ENCODE data around the gene PABPN1.

Gene PABPN1

GRCh38 chr14:23353433-23353780 lies 32.1 kb downstream of the PABPN1 start:
- no peak for TF ChIP-seq CTCF (conservative IDR thresholded peaks at IDR 0.05)
- no peak overlapping the region; the same call in 1 of the 2 replicates for H3K27ac ChIP-seq

GRCh38 chr14:23354990-23355389 lies 33.7 kb downstream of the PABPN1 start:
- no peak for TF ChIP-seq CTCF (conservative IDR thresholded peaks at IDR 0.05)
- no peak overlapping the region for H3K27ac ChIP-seq

GRCh38 chr14:23355871-23356435 lies 34.7 kb downstream of the PABPN1 start:
- TF ChIP-seq CTCF (conservative IDR thresholded peaks at IDR 0.05), result no peak
- no peak overlapping the region for H3K27ac ChIP-seq

GRCh38 chr14:23356662-23357061 lies 35.4 kb downstream of the PABPN1 start:
- no peak overlapping the region for H3K27ac ChIP-seq
- no peak for TF ChIP-seq CTCF (conservative IDR thresholded peaks at IDR 0.05)

GRCh38 chr14:23357261-23357660 lies 36.0 kb downstream of the PABPN1 start:
- H3K27ac ChIP-seq, result no peak overlapping the region
- TF ChIP-seq CTCF (conservative IDR thresholded peaks at IDR 0.05), result no peak

GRCh38 chr14:23358042-23358441 lies 36.8 kb downstream of the PABPN1 start:
- no peak for TF ChIP-seq CTCF (conservative IDR thresholded peaks at IDR 0.05)

GRCh38 chr14:23358553-23359166 lies 37.4 kb downstream of the PABPN1 start:
- TF ChIP-seq CTCF (conservative IDR thresholded peaks at IDR 0.05), result no peak
- no peak overlapping the region for H3K27ac ChIP-seq

More at GRCh38 chr14:23358042-23358441, 36.8 kb downstream of the PABPN1 start:
- H3K27ac ChIP-seq, result no peak overlapping the region
